ENCODE results near the gene LCE3A. TPM values are rescaled to one million over a fixed set of nuclear protein-coding genes. Genes with fewer than 3 reads are reported as not detected.
"Not testable (repeated sequence)": the region's sequence is repeated elsewhere in the genome, so short reads cannot be mapped to it uniquely, and the experiment has no call there.

The LCE3A gene
- total RNA-seq = not detected

DNA sequence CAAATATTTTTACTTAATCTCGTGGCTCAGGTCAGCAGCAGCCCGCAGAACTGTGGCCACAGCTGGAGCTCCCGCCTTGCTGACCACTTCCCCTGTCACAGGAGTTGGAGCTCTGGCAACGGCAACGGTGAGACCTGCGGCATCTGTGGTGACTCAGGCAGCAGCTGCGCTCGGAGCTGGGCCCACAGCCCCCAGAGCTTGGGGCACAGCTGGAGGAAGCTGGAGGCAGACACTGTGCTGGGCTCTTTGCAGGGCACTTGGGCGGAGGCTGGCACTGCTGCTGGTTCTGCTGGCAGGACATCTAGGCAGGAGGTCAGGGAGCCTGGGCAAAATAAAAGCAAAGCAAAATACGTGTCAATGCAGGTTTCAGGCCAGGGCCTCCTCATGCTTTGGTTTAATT is at the start of gene LCE3A:
Gene LCE3A (minus strand): TSS at position 301 of the 400 bp plus-strand sequence. CDS start 0 bp downstream, at position 301.
- Mint-ChIP-seq H3K4me1 (peaks cover 2% of the 10 kb centered on the region), H3K27ac (no peak within 1 kb of the TSS), H3K36me3 (ENCODE audit: low read depth) (no peaks in the 10 kb centered on the region), H3K9me3 (peaks cover 8% of the 10 kb centered on the region), H3K27me3 (peaks cover 6% of the 10 kb centered on the region), H3K4me3 (no peak within 1 kb of the TSS)
- ChIA-PET CTCF (interaction anchor here (1.1 to 1.7 kb wide), 3 partner anchors 10 to 31 kb away, joined by 3 to 6 read pairs (median 4); no protein-coding TSS in a partner anchor), POLR2A (no interaction called here)
- peak; percentile 20 for DNase-seq

DNA sequence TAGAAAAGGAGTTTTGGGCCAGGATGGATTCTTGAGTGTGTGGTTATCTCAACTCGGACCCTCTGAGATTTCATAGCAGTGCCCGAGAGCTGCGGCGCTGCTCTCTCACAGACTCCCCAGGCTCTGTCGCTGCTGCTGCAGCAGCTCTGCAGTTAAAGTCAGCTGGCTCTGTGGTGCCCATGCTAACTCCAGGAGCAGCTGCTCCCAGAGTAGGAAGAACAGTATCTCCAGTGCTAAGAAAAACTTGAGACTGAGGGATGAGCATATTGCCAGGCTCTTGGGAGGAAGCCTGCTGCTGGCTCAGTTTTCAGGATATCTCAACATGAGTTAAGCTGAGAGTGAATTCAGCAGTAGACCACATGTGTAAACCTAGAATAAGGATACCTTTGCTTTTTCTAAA is 44.7 kb upstream of the LCE3A start:
- no peak overlapping the region for H3K27ac Mint-ChIP-seq
- peaks cover 3% of the 10 kb centered on the region for H3K27me3 Mint-ChIP-seq
- H3K4me3 Mint-ChIP-seq = no peak overlapping the region
- DNase-seq = no peak
- H3K4me1 Mint-ChIP-seq = no peaks in the 10 kb centered on the region
- no peaks in the 10 kb centered on the region for H3K36me3 Mint-ChIP-seq (ENCODE audit: low read depth)
- ChIA-PET CTCF (interaction anchor here (0.6 kb wide), 1 partner anchor 14 kb away, joined by 3 read pairs; no protein-coding TSS in a partner anchor), POLR2A (no interaction called here)
- no peaks in the 10 kb centered on the region for H3K9me3 Mint-ChIP-seq

- H3K27me3 Mint-ChIP-seq; DNase-seq; H3K4me1 Mint-ChIP-seq; CTCF ChIA-PET; H3K9me3 Mint-ChIP-seq; H3K27ac Mint-ChIP-seq; H3K4me3 Mint-ChIP-seq; POLR2A ChIA-PET; H3K36me3 Mint-ChIP-seq (ENCODE audit: low read depth): not testable (repeated sequence)
These were observed 43.3 kb upstream of the LCE3A start for GRCh38 chr1:152666171-152666570.

- Mint-ChIP-seq H3K27me3 (peaks cover 9% of the 10 kb centered on the region), H3K36me3 (ENCODE audit: low read depth) (no peaks in the 10 kb centered on the region), H3K4me3 (no peak within 1 kb of the TSS), H3K27ac (no peak within 1 kb of the TSS), H3K9me3 (no peaks in the 10 kb centered on the region), H3K4me1 (no peaks in the 10 kb centered on the region)
- POLR2A ChIA-PET = no interaction called here
- DNase-seq = no peak
- CTCF ChIA-PET = interaction anchor here (0.6 to 1.1 kb wide), 2 partner anchors 10 to 120 kb away, joined by 3 to 4 read pairs; no protein-coding TSS in a partner anchor
These were observed 40.2 kb upstream of the LCE3A start, which contains the start of gene LCE2D for GRCh38 chr1:152663098-152663497. TSS of gene LCE2D (plus strand) at chr1:152663380. CDS start at chr1:152664106, 726 bp downstream.

DNA sequence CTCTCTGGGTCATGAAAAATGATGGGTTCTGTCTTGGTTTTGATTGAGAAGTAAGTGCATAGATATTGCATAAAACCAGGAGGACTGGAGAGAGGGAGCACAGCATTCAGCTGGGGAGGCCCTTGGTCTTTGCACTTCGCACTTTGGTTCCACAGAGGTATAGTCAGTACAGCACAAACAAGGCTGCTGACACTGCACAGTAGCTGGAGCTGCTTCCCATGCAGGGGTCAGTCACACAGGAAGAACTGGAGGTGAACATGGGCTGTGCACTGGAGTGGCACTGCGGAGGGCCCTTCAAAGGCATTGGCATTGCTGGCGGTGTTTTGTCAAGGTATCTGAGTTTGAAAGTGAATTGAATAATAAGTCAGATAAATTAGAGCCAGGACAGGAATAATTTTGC is 35.7 kb upstream of the LCE3A start:
- Mint-ChIP-seq H3K36me3 (ENCODE audit: low read depth) (no peaks in the 10 kb centered on the region), H3K4me1 (no peaks in the 10 kb centered on the region), H3K9me3 (no peaks in the 10 kb centered on the region), H3K27ac (no peak overlapping the region), H3K4me3 (no peak overlapping the region), H3K27me3 (peaks cover 8% of the 10 kb centered on the region)
- no peak for DNase-seq
- ChIA-PET CTCF (no interaction called here), POLR2A (no interaction called here)

GRCh38 chr1:152657677-152658076 is 34.8 kb upstream of the LCE3A start:
- POLR2A ChIA-PET = no interaction called here
- DNase-seq = no peak
- peaks cover 10% of the 10 kb centered on the region for H3K27me3 Mint-ChIP-seq
- no peaks in the 10 kb centered on the region for H3K9me3 Mint-ChIP-seq
- H3K27ac Mint-ChIP-seq = no peak overlapping the region
- no peaks in the 10 kb centered on the region for H3K36me3 Mint-ChIP-seq (ENCODE audit: low read depth)
- CTCF ChIA-PET = no interaction called here
- H3K4me1 Mint-ChIP-seq = no peaks in the 10 kb centered on the region
- H3K4me3 Mint-ChIP-seq = no peak overlapping the region

DNA sequence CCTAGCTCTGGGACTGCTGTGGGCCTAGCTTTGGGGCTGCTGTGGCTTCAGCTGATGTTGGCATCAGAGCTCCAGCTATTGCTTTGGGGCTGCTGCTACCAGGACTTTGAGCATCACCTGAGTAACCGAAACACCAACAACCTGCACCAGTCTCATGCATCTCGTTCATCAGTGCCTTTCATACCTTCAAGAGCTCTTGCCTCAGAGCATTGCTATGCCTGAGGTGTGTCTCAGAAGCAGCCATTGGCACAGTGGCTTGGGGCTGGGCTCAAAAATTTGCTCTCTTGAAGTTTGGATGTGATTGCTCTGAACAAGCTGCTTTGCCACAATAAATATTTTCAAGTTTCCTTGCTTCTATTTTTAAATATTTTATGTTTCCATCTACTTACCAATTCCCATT is 33.6 kb upstream of the LCE3A start:
- H3K9me3 Mint-ChIP-seq = no peaks in the 10 kb centered on the region
- H3K27me3 Mint-ChIP-seq = peaks cover 17% of the 10 kb centered on the region
- H3K4me3 Mint-ChIP-seq = no peak overlapping the region
- POLR2A ChIA-PET = no interaction called here
- CTCF ChIA-PET = no interaction called here
- no peaks in the 10 kb centered on the region for H3K36me3 Mint-ChIP-seq (ENCODE audit: low read depth)
- no peaks in the 10 kb centered on the region for H3K4me1 Mint-ChIP-seq
- no peak overlapping the region for H3K27ac Mint-ChIP-seq
- DNase-seq = no peak

- H3K4me3 Mint-ChIP-seq = no peak overlapping the region
- H3K4me1 Mint-ChIP-seq = no peaks in the 10 kb centered on the region
- POLR2A ChIA-PET = no interaction called here
These were observed 31.2 kb upstream of the LCE3A start for GRCh38 chr1:152654110-152654509.

DNA sequence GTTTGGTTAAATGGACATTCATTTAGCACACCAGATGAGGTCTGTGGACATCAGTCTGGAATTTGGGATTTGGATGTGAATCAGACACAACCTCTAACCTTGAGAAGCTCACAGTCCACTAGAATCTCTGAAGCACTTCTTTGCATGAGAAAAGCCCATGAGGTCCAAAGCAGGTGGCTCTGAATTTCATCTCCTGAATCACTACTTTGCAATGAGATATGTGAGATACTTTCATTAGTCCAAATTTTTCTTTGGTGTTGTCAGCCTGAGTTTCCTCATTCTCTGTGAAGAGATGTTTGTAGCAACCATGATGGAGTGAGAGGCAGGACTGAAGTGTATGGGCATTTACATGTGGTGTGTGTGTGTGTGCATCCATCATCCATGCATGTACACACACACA is 23.8 kb upstream of the LCE3A start:
- no peaks in the 10 kb centered on the region for H3K4me1 Mint-ChIP-seq
- no peaks in the 10 kb centered on the region for H3K9me3 Mint-ChIP-seq
- no peak overlapping the region for H3K4me3 Mint-ChIP-seq
- ChIA-PET POLR2A (interaction anchor here (1.0 kb wide), 1 partner anchor 8 kb away, joined by 3 read pairs; no protein-coding TSS in a partner anchor), CTCF (no interaction called here)
- no peak overlapping the region for H3K27ac Mint-ChIP-seq
- no peak for DNase-seq
- peaks cover 6% of the 10 kb centered on the region for H3K27me3 Mint-ChIP-seq
- no peaks in the 10 kb centered on the region for H3K36me3 Mint-ChIP-seq (ENCODE audit: low read depth)

More at GRCh38 chr1:152654110-152654509, 31.2 kb upstream of the LCE3A start:
- no peak overlapping the region for H3K27ac Mint-ChIP-seq
- DNase-seq = peak; percentile 61
- no peaks in the 10 kb centered on the region for H3K36me3 Mint-ChIP-seq (ENCODE audit: low read depth)
- CTCF ChIA-PET = interaction anchor here (0.6 to 2.2 kb wide), 13 partner anchors 8 to 272 kb away, joined by 3 to 8 read pairs (median 4); partner anchors contain the start of gene LCE2D
- H3K9me3 Mint-ChIP-seq = no peaks in the 10 kb centered on the region
- H3K27me3 Mint-ChIP-seq = peaks cover 15% of the 10 kb centered on the region

DNA sequence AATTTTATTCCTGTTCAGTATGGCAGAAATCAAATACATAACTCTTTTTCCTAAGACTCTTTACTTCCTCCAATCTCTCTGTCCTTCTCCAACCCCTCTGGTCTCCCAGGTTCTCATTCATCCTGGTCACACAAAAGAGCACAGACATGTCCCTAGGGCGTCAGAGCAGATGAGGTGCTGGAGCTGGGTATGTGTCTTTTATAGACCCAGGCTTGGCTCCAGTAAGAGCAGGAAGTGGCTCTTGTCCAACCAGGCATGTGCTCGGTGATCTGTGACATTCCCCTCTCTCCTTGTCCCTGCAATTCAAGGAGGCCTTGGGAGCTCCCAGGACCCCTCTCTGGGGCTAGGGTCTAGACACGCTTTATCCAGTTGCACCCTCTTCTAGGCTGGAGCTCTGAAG is 22.2 kb upstream of the LCE3A start:
- Mint-ChIP-seq H3K27ac (no peak overlapping the region), H3K27me3 (peaks cover 3% of the 10 kb centered on the region), H3K4me3 (no peak overlapping the region), H3K36me3 (ENCODE audit: low read depth) (no peaks in the 10 kb centered on the region), H3K4me1 (no peaks in the 10 kb centered on the region), H3K9me3 (no peaks in the 10 kb centered on the region)
- ChIA-PET POLR2A (no interaction called here), CTCF (interaction anchor here (1.0 to 1.1 kb wide), 2 partner anchors 9 to 14 kb away, joined by 3 to 6 read pairs; no protein-coding TSS in a partner anchor)
- DNase-seq = no peak

- Mint-ChIP-seq H3K4me3 (no peak overlapping the region), H3K9me3 (no peaks in the 10 kb centered on the region), H3K27ac (no peak overlapping the region), H3K36me3 (ENCODE audit: low read depth) (no peaks in the 10 kb centered on the region), H3K4me1 (no peaks in the 10 kb centered on the region), H3K27me3 (peaks cover 3% of the 10 kb centered on the region)
- no peak for DNase-seq
- ChIA-PET POLR2A (no interaction called here), CTCF (interaction anchor here (3.4 kb wide), 1 partner anchor 9 kb away, joined by 8 read pairs; no protein-coding TSS in a partner anchor)
These were observed 21.0 kb upstream of the LCE3A start for GRCh38 chr1:152643945-152644344.

DNA sequence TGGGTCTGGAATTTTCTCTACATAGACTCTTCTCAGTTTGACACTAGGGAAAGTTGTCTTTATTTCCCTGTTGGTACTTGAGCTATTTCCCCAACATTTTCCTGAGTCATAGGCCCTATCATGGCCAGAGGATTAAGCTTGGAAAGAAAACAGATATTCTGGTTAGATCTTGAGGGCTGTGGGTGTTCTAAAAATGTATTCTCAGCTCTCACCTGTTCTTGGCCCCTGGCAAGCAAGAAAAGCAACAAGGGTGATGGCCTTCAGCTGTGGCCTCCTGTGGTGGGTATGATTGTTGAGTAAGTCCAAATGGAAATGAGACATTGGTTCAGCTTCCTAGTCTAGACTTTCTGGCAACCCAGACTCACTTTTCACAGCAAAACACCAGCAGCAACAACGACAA is 17.4 kb upstream of the LCE3A start:
- H3K36me3 Mint-ChIP-seq (ENCODE audit: low read depth) = no peaks in the 10 kb centered on the region

DNA sequence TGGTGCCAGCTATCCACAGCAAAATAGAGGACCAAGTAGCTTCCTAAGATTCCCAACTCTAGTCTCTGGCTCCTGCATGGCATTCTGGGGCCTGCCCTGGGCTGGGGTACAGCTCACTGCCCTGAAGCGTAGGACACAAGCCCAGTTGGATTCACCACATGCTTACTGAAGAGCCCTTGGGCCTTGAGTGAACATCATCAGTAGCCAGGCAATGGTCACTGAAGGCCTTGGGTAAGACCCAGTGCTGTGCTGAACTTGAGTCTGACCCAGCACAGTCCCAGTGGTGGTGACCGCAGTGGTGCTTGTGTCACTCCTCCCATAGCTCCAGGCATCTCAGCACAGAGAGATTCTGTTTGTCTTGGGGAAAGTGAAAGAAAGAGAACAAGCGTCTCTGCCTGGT is 7.7 kb upstream of the LCE3A start:
- ChIA-PET CTCF (no interaction called here), POLR2A (no interaction called here)
- H3K27ac Mint-ChIP-seq = no peak overlapping the region
- no peak overlapping the region for H3K4me3 Mint-ChIP-seq
- DNase-seq = no peak
- H3K4me1 Mint-ChIP-seq = no peaks in the 10 kb centered on the region
- no peaks in the 10 kb centered on the region for H3K36me3 Mint-ChIP-seq (ENCODE audit: low read depth)
- peaks cover 3% of the 10 kb centered on the region for H3K27me3 Mint-ChIP-seq
- no peaks in the 10 kb centered on the region for H3K9me3 Mint-ChIP-seq

More for the DNA sequence above, 17.4 kb upstream of the LCE3A start:
- no peak for DNase-seq
- H3K9me3 Mint-ChIP-seq = no peaks in the 10 kb centered on the region
- H3K4me1 Mint-ChIP-seq = no peaks in the 10 kb centered on the region
- H3K4me3 Mint-ChIP-seq = no peak overlapping the region
- ChIA-PET CTCF (interaction anchor here (1.2 kb wide), 1 partner anchor 13 kb away, joined by 4 read pairs; no protein-coding TSS in a partner anchor), POLR2A (no interaction called here)
- peaks cover 2% of the 10 kb centered on the region for H3K27me3 Mint-ChIP-seq
- no peak overlapping the region for H3K27ac Mint-ChIP-seq

DNA sequence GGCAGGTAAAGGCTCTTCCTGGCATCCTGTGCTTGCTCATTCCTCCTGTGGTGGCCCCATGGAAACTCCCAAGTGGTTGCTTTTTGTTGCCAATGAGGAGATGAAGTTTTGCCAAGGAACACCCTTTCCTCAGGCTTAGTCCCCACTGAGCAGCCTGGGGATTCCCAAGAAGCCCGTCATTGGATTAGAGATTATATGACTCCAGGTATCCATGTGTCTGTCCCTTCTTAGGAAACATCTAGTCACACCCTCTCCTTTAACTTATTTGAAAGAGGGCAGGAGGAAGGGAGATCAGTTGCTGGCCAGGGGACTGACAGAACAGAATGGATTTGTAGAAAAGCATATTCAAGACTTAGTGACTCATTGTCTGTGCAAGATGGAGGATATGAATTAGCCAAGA is 3.8 kb upstream of the LCE3A start:
- no peak overlapping the region for H3K4me3 Mint-ChIP-seq
- H3K4me1 Mint-ChIP-seq = peaks cover 2% of the 10 kb centered on the region
- no peaks in the 10 kb centered on the region for H3K36me3 Mint-ChIP-seq (ENCODE audit: low read depth)
- no peaks in the 10 kb centered on the region for H3K9me3 Mint-ChIP-seq
- peaks cover 6% of the 10 kb centered on the region for H3K27me3 Mint-ChIP-seq
- no peak for DNase-seq
- POLR2A ChIA-PET = no interaction called here
- no peak overlapping the region for H3K27ac Mint-ChIP-seq
- CTCF ChIA-PET = no interaction called here

All from activated CD4-positive, alpha-beta memory T cell treated with anti-CD3 and anti-CD28 coated beads, Interleukin-2, amount 10 ng/mL, durations not matched to agents 7 days and 5 days (primary cell).